ENCODE measurements around the gene EGLN3.

Gene EGLN3

DNA sequence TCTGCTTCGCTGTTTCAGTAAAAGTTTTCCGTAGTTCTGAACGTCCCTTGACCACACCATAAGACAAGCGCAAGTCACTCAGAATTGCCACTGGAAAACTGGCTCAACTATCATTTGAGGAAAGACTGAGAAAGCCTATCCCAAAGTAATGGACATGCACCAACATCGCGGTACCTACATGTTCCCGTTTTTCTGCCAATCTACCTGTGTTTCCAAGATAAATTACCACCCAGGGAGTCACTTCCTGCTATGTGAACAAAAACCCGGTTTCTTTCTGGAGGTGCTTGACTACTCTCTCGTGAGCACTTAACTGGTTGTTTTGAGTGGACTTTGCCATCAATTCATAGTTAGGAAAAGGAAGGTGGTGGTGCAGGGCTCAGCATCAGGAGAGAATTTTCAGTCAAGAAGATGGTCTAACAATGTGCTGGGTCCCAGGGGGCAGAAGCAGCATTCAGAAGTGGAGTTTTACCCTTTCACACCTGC lies 1.4 kb downstream of the EGLN3 start:
- no peak for TF ChIP-seq CTCF (IDR thresholded peaks at IDR 0.05)

- no peak for TF ChIP-seq CTCF (IDR thresholded peaks at IDR 0.05)
Measured at GRCh38 chr14:33948869-33949408, 1.9 kb downstream of the EGLN3 start.

GRCh38 chr14:33948145-33948868 lies 2.6 kb downstream of the EGLN3 start:
- no peak for TF ChIP-seq CTCF (IDR thresholded peaks at IDR 0.05)

GRCh38 chr14:33946679-33947476 lies 4.0 kb downstream of the EGLN3 start:
- TF ChIP-seq CTCF (IDR thresholded peaks at IDR 0.05) = no peak

DNA sequence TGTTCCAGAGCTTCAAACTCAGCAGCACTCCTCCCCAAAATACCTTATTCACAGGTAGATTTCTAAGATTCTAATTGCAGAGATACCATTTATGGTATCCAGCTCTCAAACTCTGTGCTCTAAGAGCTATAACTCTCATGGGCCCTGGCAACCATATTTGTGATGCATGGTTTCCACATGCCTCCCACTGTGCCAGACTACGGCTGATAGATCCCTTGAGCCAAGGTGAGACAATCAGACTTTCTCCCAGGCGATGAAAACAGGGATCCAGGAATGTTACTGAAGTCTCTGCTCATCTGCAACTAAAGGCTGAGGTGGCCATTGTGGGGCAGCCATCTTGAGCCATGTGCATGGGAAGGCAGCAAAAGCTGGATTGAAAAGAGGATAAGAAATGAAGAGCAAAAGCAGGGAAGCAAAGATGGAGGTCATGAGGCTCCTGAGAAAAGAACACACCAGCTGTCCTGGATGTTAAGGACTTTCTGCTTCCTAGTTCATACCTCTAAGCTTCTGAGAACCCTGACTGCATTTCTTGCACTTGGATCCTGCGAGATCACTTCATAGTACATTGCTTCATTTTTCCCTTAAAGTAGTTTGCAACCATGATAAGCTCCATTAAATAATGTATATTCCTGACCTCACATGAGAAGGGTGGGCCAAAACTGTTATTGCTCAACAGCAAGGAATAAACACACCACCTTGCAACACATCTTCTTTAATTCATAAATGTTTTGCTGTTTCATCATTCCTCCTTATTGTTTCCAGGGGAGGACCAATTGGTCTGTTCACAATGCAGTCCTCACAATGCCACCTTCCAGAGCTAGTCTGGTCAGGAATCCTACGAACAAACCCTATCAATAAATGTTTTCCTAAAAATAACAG lies 5.4 kb downstream of the EGLN3 start:
- no peak for TF ChIP-seq CTCF (IDR thresholded peaks at IDR 0.05)

DNA sequence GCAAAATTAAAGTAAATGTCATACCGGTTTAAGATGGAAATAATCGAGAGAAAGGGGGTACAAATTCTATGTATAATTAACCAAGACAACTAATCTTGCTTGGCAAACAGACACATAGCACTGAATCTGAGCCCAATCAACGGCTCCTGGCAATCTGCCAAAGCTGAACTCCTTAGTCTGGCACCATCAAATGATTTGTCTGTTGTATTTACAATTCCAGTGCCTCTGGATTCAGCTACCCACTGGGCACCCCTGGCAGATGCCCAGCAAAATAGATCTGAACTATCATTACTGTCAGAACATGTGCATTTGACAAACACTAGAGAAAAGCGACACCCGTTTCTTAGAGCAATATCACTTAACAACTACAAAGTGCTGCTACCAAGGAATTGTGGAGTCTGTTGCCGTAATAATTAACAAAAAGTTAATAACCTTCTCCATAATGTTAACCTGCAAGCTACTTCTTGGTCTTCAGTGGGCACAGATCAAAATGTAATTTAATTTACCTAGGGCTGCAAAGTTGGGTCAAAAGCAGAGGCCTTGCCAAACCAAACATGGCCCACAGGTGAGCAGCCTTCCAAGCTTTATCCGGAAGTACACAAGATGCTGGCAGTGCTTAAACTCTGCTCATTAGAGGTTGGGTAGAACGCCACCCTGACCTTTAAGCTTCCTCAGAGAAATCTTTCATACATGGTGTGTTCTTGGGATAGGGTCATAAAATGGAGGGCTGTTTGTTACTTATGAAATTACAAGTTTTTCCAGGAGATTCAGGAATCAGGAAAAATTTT lies 7.6 kb downstream of the EGLN3 start:
- no peak for TF ChIP-seq CTCF (IDR thresholded peaks at IDR 0.05)

All from LNCAP (cell line).